Stimulated activated CD8-positive, alpha-beta memory T cell treated with anti-CD3 and anti-CD28 coated beads, Interleukin-2, amount 100 ng/mL, for 48 hours (primary cell): ENCODE data around the gene SKIC8.

Experiments used
- DNase-seq, 2 donors: peaks; one replicate each; pipeline ENCODE4 v3.0.0-alpha.2; 2020; ENCODE audit warnings: low read depth in 2 of 2

SKIC8 gene

GRCh38 chr15:78321786-78322185 lies 22.4 kb upstream of the SKIC8 start:
- no peak for DNase-seq

GRCh38 chr15:78321041-78321570 lies 21.7 kb upstream of the SKIC8 start:
- no peak for DNase-seq

GRCh38 chr15:78320183-78320582 lies 20.8 kb upstream of the SKIC8 start:
- no peak for DNase-seq

GRCh38 chr15:78319588-78319987 lies 20.2 kb upstream of the SKIC8 start:
- no peak for DNase-seq

GRCh38 chr15:78317145-78317836 lies 17.9 kb upstream of the SKIC8 start:
- DNase-seq = no peak

- DNase-seq = no peak
Observed at GRCh38 chr15:78316283-78317083, 17.1 kb upstream of the SKIC8 start.

GRCh38 chr15:78315686-78316282 lies 16.4 kb upstream of the SKIC8 start:
- no peak for DNase-seq

GRCh38 chr15:78314181-78314581 lies 14.8 kb upstream of the SKIC8 start:
- DNase-seq = no peak

- DNase-seq = no peak
Observed at GRCh38 chr15:78313383-78313782, 14.0 kb upstream of the SKIC8 start.

GRCh38 chr15:78312957-78313356 lies 13.5 kb upstream of the SKIC8 start:
- no peak for DNase-seq

GRCh38 chr15:78312536-78312935 lies 13.1 kb upstream of the SKIC8 start:
- DNase-seq = no peak

- no peak for DNase-seq
Observed at GRCh38 chr15:78311292-78311691, 11.9 kb upstream of the SKIC8 start.

- DNase-seq = peak; percentile 47 to 62
Observed at GRCh38 chr15:78308422-78309032, 9.1 kb upstream of the SKIC8 start.

GRCh38 chr15:78307976-78308375 lies 8.6 kb upstream of the SKIC8 start:
- no peak for DNase-seq

GRCh38 chr15:78306176-78306774 lies 6.9 kb upstream of the SKIC8 start:
- no peak for DNase-seq

GRCh38 chr15:78304216-78305066 lies 5.0 kb upstream of the SKIC8 start:
- no peak for DNase-seq

- DNase-seq = no peak
Observed at GRCh38 chr15:78302579-78303312, 3.3 kb upstream of the SKIC8 start.

GRCh38 chr15:78301828-78302227 lies 2.4 kb upstream of the SKIC8 start:
- DNase-seq = no peak

GRCh38 chr15:78301326-78301725 lies 1.9 kb upstream of the SKIC8 start:
- DNase-seq = no peak

GRCh38 chr15:78292219-78292618 lies 7.2 kb downstream of the SKIC8 start:
- DNase-seq = no peak
